Measurements from ENCODE around the gene EFCAB6. TPM values are rescaled to one million over a fixed set of nuclear protein-coding genes. Genes with fewer than 3 reads are reported as not detected.

EFCAB6 gene
- total RNA-seq, 2 experiments from 2014 or later: 0.15 to 0.20 TPM

DNA sequence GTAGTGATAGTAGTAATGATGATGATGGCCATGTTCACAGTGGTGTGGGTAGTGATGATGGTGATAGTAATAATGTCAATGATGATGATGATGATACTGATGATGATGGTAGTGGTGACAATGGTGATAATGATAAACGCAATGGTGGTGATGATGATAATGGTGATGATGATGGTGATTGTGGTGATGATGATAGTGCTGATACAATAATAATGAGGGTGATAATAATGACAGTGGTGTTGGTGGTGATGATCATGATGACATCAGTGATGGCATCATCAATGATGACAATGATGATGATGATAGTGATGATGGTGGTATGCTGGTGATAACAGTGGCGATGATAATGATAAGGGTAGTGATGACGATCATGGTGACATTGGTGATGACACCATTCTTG, 308.0 kb downstream of the EFCAB6 start:
- Mint-ChIP-seq H3K4me3 (no peak overlapping the region), H3K27me3 (no peaks in the 10 kb centered on the region), H3K4me1 (no peaks in the 10 kb centered on the region), H3K9me3 (no peaks in the 10 kb centered on the region), H3K27ac (no peak overlapping the region), H3K36me3 (ENCODE audit: low read depth) (no peaks in the 10 kb centered on the region)
- ChIA-PET POLR2A (no interaction called here), CTCF (no interaction called here)
- DNase-seq: no peak

DNA sequence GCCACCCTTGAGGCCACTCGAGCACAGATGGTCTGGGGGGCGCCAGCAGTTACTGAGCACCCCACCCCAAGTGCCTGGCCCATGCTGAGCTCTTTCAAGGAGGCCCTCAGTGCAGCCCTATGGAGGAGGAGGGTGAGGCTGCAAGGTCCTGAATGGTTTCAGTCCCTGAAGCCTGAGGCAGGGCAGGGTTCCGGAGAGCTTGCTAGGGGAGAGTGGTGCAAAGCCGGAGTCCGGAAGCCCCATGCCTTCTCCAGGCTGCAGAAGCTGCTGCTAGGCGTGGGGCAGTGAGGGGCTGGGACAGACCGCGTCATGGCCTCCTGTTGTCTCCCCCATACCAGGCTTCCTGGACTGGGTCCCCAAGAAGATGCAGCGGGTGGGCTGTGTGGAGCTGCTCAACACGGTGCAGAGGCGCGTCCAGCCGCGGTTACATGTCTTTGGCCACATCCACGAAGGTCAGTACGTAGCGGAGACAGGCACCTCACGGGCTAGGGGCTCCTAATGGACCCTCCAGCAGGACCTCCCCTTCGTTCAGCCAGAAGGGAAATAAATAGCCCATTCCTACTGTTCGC, 309.7 kb downstream of the EFCAB6 start:
- CTCF ChIA-PET: interaction anchor here (0.5 kb wide), 1 partner anchor 51 kb away, joined by 4 read pairs; no protein-coding TSS in a partner anchor
- no peaks in the 10 kb centered on the region for H3K4me1 Mint-ChIP-seq
- POLR2A ChIA-PET: no interaction called here

DNA sequence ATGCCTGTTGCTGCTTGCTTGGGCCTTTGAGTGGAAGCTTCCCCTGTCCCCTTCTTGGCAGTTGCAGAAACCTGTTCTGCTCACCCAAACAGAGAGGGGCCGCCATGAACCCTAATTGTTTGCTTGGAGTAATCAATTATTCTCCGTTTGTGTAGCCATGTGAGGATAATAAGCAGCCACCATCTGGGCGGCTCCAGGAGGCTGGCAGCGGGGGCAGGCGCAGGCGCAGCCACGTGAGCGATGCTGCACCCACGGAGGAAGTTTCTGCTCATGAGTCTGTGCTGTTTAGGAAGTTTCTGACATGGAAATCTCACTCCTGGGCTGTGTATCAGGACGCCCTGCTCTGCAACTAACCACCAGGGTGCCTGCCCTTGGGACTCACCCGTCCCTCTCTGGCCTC, 310.2 kb downstream of the EFCAB6 start:
- ChIA-PET CTCF (no interaction called here), POLR2A (no interaction called here)
- no peaks in the 10 kb centered on the region for H3K27me3 Mint-ChIP-seq
- no peak overlapping the region for H3K4me3 Mint-ChIP-seq
- no peaks in the 10 kb centered on the region for H3K9me3 Mint-ChIP-seq
- no peak overlapping the region for H3K27ac Mint-ChIP-seq
- DNase-seq: no peak
- no peaks in the 10 kb centered on the region for H3K36me3 Mint-ChIP-seq (ENCODE audit: low read depth)
- H3K4me1 Mint-ChIP-seq: no peaks in the 10 kb centered on the region

More for the DNA sequence above, 309.7 kb downstream of the EFCAB6 start:
- DNase-seq: no peak
- H3K27ac Mint-ChIP-seq: no peak overlapping the region
- no peak overlapping the region for H3K4me3 Mint-ChIP-seq
- no peaks in the 10 kb centered on the region for H3K9me3 Mint-ChIP-seq
- H3K36me3 Mint-ChIP-seq (ENCODE audit: low read depth): no peaks in the 10 kb centered on the region
- no peaks in the 10 kb centered on the region for H3K27me3 Mint-ChIP-seq

GRCh38 chr22:43500792-43501785, 311.0 kb downstream of the EFCAB6 start:
- CTCF ChIA-PET: no interaction called here
- Mint-ChIP-seq H3K9me3 (no peaks in the 10 kb centered on the region), H3K4me1 (no peaks in the 10 kb centered on the region), H3K4me3 (no peak overlapping the region), H3K27me3 (no peaks in the 10 kb centered on the region), H3K36me3 (ENCODE audit: low read depth) (no peaks in the 10 kb centered on the region), H3K27ac (no peak overlapping the region)
- no peak for DNase-seq
- POLR2A ChIA-PET: no interaction called here

- no peak overlapping the region for H3K4me3 Mint-ChIP-seq
- H3K9me3 Mint-ChIP-seq: no peaks in the 10 kb centered on the region
- no peak for DNase-seq
- no peak overlapping the region for H3K27ac Mint-ChIP-seq
- H3K36me3 Mint-ChIP-seq (ENCODE audit: low read depth): no peaks in the 10 kb centered on the region
- no peaks in the 10 kb centered on the region for H3K27me3 Mint-ChIP-seq
- no peaks in the 10 kb centered on the region for H3K4me1 Mint-ChIP-seq
- CTCF ChIA-PET: no interaction called here
- POLR2A ChIA-PET: no interaction called here
Observed at GRCh38 chr22:43498856-43499253, 313.2 kb downstream of the EFCAB6 start.

- Mint-ChIP-seq H3K9me3 (no peaks in the 10 kb centered on the region), H3K36me3 (ENCODE audit: low read depth) (no peaks in the 10 kb centered on the region), H3K4me3 (no peak overlapping the region), H3K27me3 (no peaks in the 10 kb centered on the region), H3K27ac (no peak overlapping the region), H3K4me1 (no peaks in the 10 kb centered on the region)
- no peak for DNase-seq
- POLR2A ChIA-PET: no interaction called here
- CTCF ChIA-PET: no interaction called here
Observed at GRCh38 chr22:43497956-43498855, 313.9 kb downstream of the EFCAB6 start.

- CTCF ChIA-PET: no interaction called here
- H3K4me1 Mint-ChIP-seq: no peaks in the 10 kb centered on the region
- H3K36me3 Mint-ChIP-seq (ENCODE audit: low read depth): no peaks in the 10 kb centered on the region
- H3K4me3 Mint-ChIP-seq: no peak overlapping the region
- H3K9me3 Mint-ChIP-seq: peaks cover 3% of the 10 kb centered on the region
- no peak overlapping the region for H3K27ac Mint-ChIP-seq
- no peak for DNase-seq
- POLR2A ChIA-PET: no interaction called here
- no peaks in the 10 kb centered on the region for H3K27me3 Mint-ChIP-seq
Observed at GRCh38 chr22:43493297-43493696, 318.8 kb downstream of the EFCAB6 start.

DNA sequence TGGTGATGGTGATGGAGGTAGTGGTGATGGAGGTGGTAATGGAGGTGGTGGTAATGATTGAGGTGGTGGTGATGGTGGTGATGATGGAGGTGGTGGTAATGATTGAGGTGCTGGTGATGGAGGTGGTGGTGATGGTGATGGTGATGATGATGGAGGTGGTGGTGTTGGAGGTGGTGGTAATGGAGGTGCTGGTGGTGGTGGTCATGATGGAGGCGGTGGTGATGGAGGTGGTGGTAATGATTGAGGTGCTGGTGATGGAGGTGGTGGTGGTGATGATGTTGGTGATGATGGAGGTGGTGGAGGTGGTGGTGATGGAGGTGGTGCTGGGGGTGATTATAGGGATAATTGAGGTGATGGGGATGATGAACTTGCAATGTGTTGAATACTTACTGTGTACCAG, 320.4 kb downstream of the EFCAB6 start:
- Mint-ChIP-seq H3K27me3 (no peaks in the 10 kb centered on the region), H3K9me3 (peaks cover 3% of the 10 kb centered on the region), H3K4me3 (no peak overlapping the region), H3K36me3 (ENCODE audit: low read depth) (no peaks in the 10 kb centered on the region), H3K4me1 (no peaks in the 10 kb centered on the region), H3K27ac (no peak overlapping the region)
- DNase-seq: no peak
- CTCF ChIA-PET: no interaction called here
- POLR2A ChIA-PET: no interaction called here

- ChIA-PET POLR2A (no interaction called here), CTCF (no interaction called here)
- peaks cover 3% of the 10 kb centered on the region for H3K9me3 Mint-ChIP-seq
- DNase-seq: no peak
- no peaks in the 10 kb centered on the region for H3K4me1 Mint-ChIP-seq
- no peak overlapping the region for H3K4me3 Mint-ChIP-seq
- H3K27ac Mint-ChIP-seq: no peak overlapping the region
- H3K27me3 Mint-ChIP-seq: no peaks in the 10 kb centered on the region
- H3K36me3 Mint-ChIP-seq (ENCODE audit: low read depth): no peaks in the 10 kb centered on the region
Observed at GRCh38 chr22:43491177-43491576, 320.9 kb downstream of the EFCAB6 start.

DNA sequence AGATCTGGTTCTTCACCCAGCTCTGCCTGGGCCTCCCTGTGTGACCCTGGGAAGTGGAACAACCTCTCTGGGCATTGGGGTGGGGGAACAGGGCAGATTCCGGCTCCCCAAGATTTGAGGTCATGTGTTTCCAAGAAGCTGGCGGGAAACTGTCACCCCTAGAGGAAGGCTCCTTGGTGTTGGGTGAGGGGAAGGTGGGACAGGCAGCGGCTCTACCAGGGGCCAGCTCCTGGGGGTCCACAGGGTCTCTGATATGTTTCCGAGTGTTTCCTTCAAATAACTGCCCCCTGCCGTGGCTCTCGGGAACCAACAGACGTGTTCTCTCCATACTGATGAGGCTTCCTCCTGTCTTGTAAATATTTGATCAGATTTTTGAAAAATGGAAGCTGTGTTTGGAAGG, 321.8 kb downstream of the EFCAB6 start:
- Mint-ChIP-seq H3K9me3 (peaks cover 3% of the 10 kb centered on the region), H3K36me3 (ENCODE audit: low read depth) (no peaks in the 10 kb centered on the region), H3K4me3 (no peak overlapping the region), H3K4me1 (no peaks in the 10 kb centered on the region), H3K27ac (no peak overlapping the region), H3K27me3 (no peaks in the 10 kb centered on the region)
- DNase-seq: no peak
- POLR2A ChIA-PET: no interaction called here
- CTCF ChIA-PET: no interaction called here

GRCh38 chr22:43488937-43489336, 323.2 kb downstream of the EFCAB6 start:
- H3K4me3 Mint-ChIP-seq: no peak overlapping the region
- DNase-seq: no peak
- no peaks in the 10 kb centered on the region for H3K27me3 Mint-ChIP-seq
- H3K9me3 Mint-ChIP-seq: peaks cover 3% of the 10 kb centered on the region
- H3K27ac Mint-ChIP-seq: no peak overlapping the region
- no peaks in the 10 kb centered on the region for H3K4me1 Mint-ChIP-seq
- ChIA-PET CTCF (no interaction called here), POLR2A (no interaction called here)
- no peaks in the 10 kb centered on the region for H3K36me3 Mint-ChIP-seq (ENCODE audit: low read depth)

- Mint-ChIP-seq H3K4me3 (no peak overlapping the region), H3K27me3 (no peaks in the 10 kb centered on the region), H3K27ac (no peak overlapping the region), H3K4me1 (no peaks in the 10 kb centered on the region), H3K9me3 (peaks cover 3% of the 10 kb centered on the region), H3K36me3 (ENCODE audit: low read depth) (no peaks in the 10 kb centered on the region)
- ChIA-PET POLR2A (no interaction called here), CTCF (interaction anchor here (0.6 kb wide), 1 partner anchor 1170 kb away, joined by 3 read pairs; no protein-coding TSS in a partner anchor)
- no peak for DNase-seq
Observed at GRCh38 chr22:43488031-43488866, 323.9 kb downstream of the EFCAB6 start.

Measured in activated CD4-positive, alpha-beta T cell treated with anti-CD3 and anti-CD28 coated beads, Interleukin-2, amount 10 ng/mL, durations not matched to agents 7 days and 5 days (primary cell).